ENCODE results near the gene CYP24A1. TPM values are rescaled to one million over a fixed set of nuclear protein-coding genes. Genes with fewer than 3 reads are reported as not detected.

Gene CYP24A1
- total and polyA plus RNA-seq, 2 of the 13 experiments (the other 11 are each of a cell fraction or from before 2014, with no cell fraction given), result 9.4 to 32.7 TPM

GRCh38 chr20:54131675-54132611 is 41.8 kb downstream of the CYP24A1 start (continued):
- TF ChIP-seq ZNF687 (CRISPR knock-in tag; IDR thresholded peaks at IDR 0.05) (peak; percentile 69), ZNF331 (CRISPR knock-in tag; IDR thresholded peaks at IDR 0.05) (no peak), ZNF337 (CRISPR knock-in tag; IDR thresholded peaks at IDR 0.05; ENCODE audit: borderline replicate concordance, low read depth) (no peak), ZNF44 (CRISPR knock-in tag; IDR thresholded peaks at IDR 0.05) (no peak), HES4 (CRISPR knock-in tag; IDR thresholded peaks at IDR 0.05; ENCODE audit: borderline replicate concordance) (no peak), HMGXB3 (CRISPR knock-in tag; IDR thresholded peaks at IDR 0.05; ENCODE audit: borderline replicate concordance) (peak; percentile 23; the same call in 1 of the 2 replicates), SNAI1 (CRISPR knock-in tag; IDR thresholded peaks at IDR 0.05; ENCODE audit: borderline replicate concordance) (no peak), ZNF256 (CRISPR knock-in tag; conservative IDR thresholded peaks at IDR 0.05) (no peak), ZNF282 (IDR thresholded peaks at IDR 0.05; ENCODE audit: partially characterized antibody) (no peak), ZNF567 (CRISPR knock-in tag; IDR thresholded peaks at IDR 0.05; ENCODE audit: borderline replicate concordance) (0 out of 2 replicates have a peak, but pooled peaks have one; percentile 74)
- TF ChIP-seq, protein P1, sequence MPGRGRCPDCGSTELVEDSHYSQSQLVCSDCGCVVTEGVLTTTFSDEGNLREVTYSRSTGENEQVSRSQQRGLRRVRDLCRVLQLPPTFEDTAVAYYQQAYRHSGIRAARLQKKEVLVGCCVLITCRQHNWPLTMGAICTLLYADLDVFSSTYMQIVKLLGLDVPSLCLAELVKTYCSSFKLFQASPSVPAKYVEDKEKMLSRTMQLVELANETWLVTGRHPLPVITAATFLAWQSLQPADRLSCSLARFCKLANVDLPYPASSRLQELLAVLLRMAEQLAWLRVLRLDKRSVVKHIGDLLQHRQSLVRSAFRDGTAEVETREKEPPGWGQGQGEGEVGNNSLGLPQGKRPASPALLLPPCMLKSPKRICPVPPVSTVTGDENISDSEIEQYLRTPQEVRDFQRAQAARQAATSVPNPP (CRISPR knock-in tag; IDR thresholded peaks at IDR 0.05), result no peak
- TF ChIP-seq, protein P2, sequence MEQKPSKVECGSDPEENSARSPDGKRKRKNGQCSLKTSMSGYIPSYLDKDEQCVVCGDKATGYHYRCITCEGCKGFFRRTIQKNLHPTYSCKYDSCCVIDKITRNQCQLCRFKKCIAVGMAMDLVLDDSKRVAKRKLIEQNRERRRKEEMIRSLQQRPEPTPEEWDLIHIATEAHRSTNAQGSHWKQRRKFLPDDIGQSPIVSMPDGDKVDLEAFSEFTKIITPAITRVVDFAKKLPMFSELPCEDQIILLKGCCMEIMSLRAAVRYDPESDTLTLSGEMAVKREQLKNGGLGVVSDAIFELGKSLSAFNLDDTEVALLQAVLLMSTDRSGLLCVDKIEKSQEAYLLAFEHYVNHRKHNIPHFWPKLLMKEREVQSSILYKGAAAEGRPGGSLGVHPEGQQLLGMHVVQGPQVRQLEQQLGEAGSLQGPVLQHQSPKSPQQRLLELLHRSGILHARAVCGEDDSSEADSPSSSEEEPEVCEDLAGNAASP (CRISPR knock-in tag; IDR thresholded peaks at IDR 0.05; ENCODE audit: borderline replicate concordance), result no peak
- TF ChIP-seq, protein P3, sequence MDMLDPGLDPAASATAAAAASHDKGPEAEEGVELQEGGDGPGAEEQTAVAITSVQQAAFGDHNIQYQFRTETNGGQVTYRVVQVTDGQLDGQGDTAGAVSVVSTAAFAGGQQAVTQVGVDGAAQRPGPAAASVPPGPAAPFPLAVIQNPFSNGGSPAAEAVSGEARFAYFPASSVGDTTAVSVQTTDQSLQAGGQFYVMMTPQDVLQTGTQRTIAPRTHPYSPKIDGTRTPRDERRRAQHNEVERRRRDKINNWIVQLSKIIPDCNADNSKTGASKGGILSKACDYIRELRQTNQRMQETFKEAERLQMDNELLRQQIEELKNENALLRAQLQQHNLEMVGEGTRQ (IDR thresholded peaks at IDR 0.05; ENCODE audit: low read depth, low read length), result no peak
- TF ChIP-seq, protein P3 (CRISPR knock-in tag; IDR thresholded peaks at IDR 0.05; ENCODE audit: borderline replicate concordance), result no peak
